Fibroblast of lung (primary cell): ENCODE measurements around the gene RGS10. TPM values are rescaled to one million over a fixed set of nuclear protein-coding genes. Genes with fewer than 3 reads are reported as not detected.
A peak's percentile ranks its signal among the peaks of the same experiment; 100 is the strongest.
"Not testable (repeated sequence)": the region's sequence is repeated elsewhere in the genome, so short reads cannot be mapped to it uniquely, and the experiment has no call there.

Experiments used
- DNase-seq, 2 donors: peaks; one replicate each; pipeline versions ENCODE4 v3.0.0 to v3.0.0-alpha.2; 2010; ENCODE audit warnings: low read depth in 2 of 2
- H2AFZ ChIP-seq: 2 replicates; pipeline ENCODE4 v1.5.1; 2012; ENCODE audit warnings: low read length, control low read depth, inconsistent platforms
- H3K27ac ChIP-seq: 2 replicates; pipeline ENCODE4 v1.5.1; 2011; ENCODE audit warnings: low read length, control low read depth; ENCODE audit not compliant: insufficient read depth
- H3K27me3 ChIP-seq: 2 replicates; pipeline ENCODE4 v1.5.1; 2011; ENCODE audit warnings: mild to moderate bottlenecking, low read length; ENCODE audit not compliant: control insufficient read depth, insufficient read depth
- H3K36me3 ChIP-seq: 2 replicates; pipeline ENCODE4 v1.5.1; 2011; ENCODE audit warnings: low read length; ENCODE audit not compliant: control insufficient read depth, insufficient read depth
- H3K4me1 ChIP-seq: 2 replicates; pipeline ENCODE4 v1.5.1; 2011; ENCODE audit warnings: low read length; ENCODE audit not compliant: control insufficient read depth, insufficient read depth; ENCODE audit errors: extremely low read depth
- H3K4me2 ChIP-seq: 2 replicates; pipeline ENCODE4 v1.5.1; 2011; ENCODE audit warnings: low read length, control low read depth; ENCODE audit not compliant: insufficient read depth; ENCODE audit errors: extremely low read depth
- H3K4me3 ChIP-seq, 4 experiments: fragments of 200-600 bp in 1 of 4; sonication (generic) in 1 of 4; replicated peaks in 1 of 4; 2 replicates each; pipeline ENCODE4 v1.5.1; 2011 to 2016; ENCODE audit warnings: low read length in 4 of 4, low read depth in 3 of 4, mild to moderate bottlenecking in 3 of 4, control low read depth in 2 of 4, inconsistent platforms in 1 of 4, mixed read lengths in 1 of 4; ENCODE audit not compliant: insufficient read depth in 1 of 4; ENCODE audit errors: control extremely low read depth in 1 of 4
- H3K79me2 ChIP-seq: 2 replicates; pipeline ENCODE4 v1.5.1; 2012; ENCODE audit warnings: mild to moderate bottlenecking, low read length, inconsistent platforms; ENCODE audit not compliant: control insufficient read depth, insufficient read depth
- H3K9ac ChIP-seq: 2 replicates; pipeline ENCODE4 v1.5.1; 2011; ENCODE audit warnings: mild to moderate bottlenecking, low read length, control low read depth; ENCODE audit not compliant: insufficient read depth
- H3K9me3 ChIP-seq: 2 replicates; pipeline ENCODE4 v1.5.1; 2012; ENCODE audit warnings: low read depth, low read length; ENCODE audit not compliant: control insufficient read depth, insufficient read depth
- H4K20me1 ChIP-seq: 2 replicates; pipeline ENCODE4 v1.5.1; 2011; ENCODE audit warnings: low read length; ENCODE audit not compliant: control insufficient read depth, insufficient read depth; ENCODE audit errors: extremely low read depth
- EZH2 ChIP-seq: IDR thresholded peaks from 2 replicates; pipeline ENCODE4 v1.5.1; 2012; ENCODE audit warnings: low read length, control low read depth, mild to moderate bottlenecking; ENCODE audit errors: missing control alignments
- polyA plus RNA-seq, 2 donors: library from polyadenylated mRNA; depleted of rRNA in 1 of 2; stranded (reverse) in 1 of 2; unstranded in 1 of 2; fragments of >200 nt; gene quantifications; 2 replicates each; pipeline ENCODE4 v1.2.1, GENCODE V29; 2011 to 2012; ENCODE audit warnings: missing spikeins in 1 of 2
- total RNA-seq: library from RNA; depleted of rRNA; stranded (reverse); fragments of >200 nt; gene quantifications from 2 replicates; pipeline ENCODE4 v1.2.1, GENCODE V29; 2014
- TF ChIP-seq, protein P1 (sequence below), 2 donors: IDR thresholded peaks in 1 of 2; conservative IDR thresholded peaks in 1 of 2; 1 replicate in 1 of 2; 2 replicates in 1 of 2; pipeline ENCODE4 v1.5.1; 2011 to 2012; ENCODE audit warnings: low read length in 2 of 2, control low read depth in 1 of 2, inconsistent platforms in 1 of 2, low read depth in 1 of 2, mild to moderate bottlenecking in 1 of 2

RGS10 gene
- total and polyA plus RNA-seq, 2 donors (not counting 1 experiment from before 2014, with no cell fraction given) = 50.9 to 103 TPM

DNA sequence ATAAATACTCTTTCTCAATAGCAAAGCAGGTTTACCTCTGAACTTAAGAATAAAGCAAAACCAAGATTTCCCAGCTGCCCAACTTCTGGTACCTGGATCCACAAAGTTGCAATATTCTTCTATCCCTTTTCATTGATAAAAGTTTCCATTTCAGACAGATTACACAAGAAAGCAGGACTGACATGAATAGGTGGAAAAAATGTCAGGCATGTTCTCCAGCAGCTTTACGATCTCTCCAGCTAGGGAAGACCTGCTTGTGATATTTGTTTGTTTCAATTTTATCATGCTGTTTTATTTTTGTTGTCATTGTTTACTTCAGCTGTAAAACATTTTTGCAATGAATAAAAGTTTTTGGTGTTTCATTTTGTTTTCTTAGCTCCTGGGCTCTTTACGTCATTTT, 9.0 kb downstream of the RGS10 start:
- TF ChIP-seq, protein P1, sequence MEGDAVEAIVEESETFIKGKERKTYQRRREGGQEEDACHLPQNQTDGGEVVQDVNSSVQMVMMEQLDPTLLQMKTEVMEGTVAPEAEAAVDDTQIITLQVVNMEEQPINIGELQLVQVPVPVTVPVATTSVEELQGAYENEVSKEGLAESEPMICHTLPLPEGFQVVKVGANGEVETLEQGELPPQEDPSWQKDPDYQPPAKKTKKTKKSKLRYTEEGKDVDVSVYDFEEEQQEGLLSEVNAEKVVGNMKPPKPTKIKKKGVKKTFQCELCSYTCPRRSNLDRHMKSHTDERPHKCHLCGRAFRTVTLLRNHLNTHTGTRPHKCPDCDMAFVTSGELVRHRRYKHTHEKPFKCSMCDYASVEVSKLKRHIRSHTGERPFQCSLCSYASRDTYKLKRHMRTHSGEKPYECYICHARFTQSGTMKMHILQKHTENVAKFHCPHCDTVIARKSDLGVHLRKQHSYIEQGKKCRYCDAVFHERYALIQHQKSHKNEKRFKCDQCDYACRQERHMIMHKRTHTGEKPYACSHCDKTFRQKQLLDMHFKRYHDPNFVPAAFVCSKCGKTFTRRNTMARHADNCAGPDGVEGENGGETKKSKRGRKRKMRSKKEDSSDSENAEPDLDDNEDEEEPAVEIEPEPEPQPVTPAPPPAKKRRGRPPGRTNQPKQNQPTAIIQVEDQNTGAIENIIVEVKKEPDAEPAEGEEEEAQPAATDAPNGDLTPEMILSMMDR (conservative IDR thresholded peaks at IDR 0.05 in 1 of 2, IDR thresholded peaks at IDR 0.05 in 1 of 2; ENCODE audit: low read depth in 1 of 2, low read length in 2 of 2) = no peak
- no peak for TF ChIP-seq EZH2
- DNase-seq = no peak

DNA sequence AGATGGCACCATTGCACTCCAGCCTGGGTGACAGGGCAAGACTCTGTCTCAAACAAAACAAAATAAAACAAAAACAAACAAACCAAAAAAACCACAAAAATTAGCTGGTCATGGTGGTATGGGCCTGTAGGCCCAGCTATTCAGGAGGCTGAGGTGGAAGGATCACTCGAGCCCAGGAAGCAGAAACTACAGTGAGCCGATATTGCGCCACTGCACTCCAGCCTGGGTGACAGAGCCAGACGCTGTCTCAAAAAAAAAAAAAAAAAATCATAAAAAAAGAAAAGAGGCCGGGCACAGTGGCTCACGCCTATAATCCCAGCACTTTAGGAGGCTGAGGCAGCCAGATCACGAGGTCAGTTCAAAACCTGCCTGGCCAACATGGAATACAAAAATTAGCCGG, 9.7 kb downstream of the RGS10 start:
- not testable (repeated sequence) for H3K9ac ChIP-seq, H4K20me1 ChIP-seq, H3K36me3 ChIP-seq, H3K9me3 ChIP-seq, H3K27ac ChIP-seq, DNase-seq, H2AFZ ChIP-seq, H3K4me2 ChIP-seq, H3K4me3 ChIP-seq, H3K27me3 ChIP-seq, H3K4me1 ChIP-seq
- peaks cover 20% of the 10 kb centered on the region for H3K79me2 ChIP-seq

More for the DNA sequence above, 9.0 kb downstream of the RGS10 start:
- no peak overlapping the region for H2AFZ ChIP-seq
- no peak overlapping the region for H3K27ac ChIP-seq
- H3K27me3 ChIP-seq = no peaks in the 10 kb centered on the region
- peaks cover 25% of the 10 kb centered on the region for H3K79me2 ChIP-seq
- no peak overlapping the region for H3K4me3 ChIP-seq
- H3K4me2 ChIP-seq = no peak overlapping the region
- no peaks in the 10 kb centered on the region for H3K9me3 ChIP-seq
- no peaks in the 10 kb centered on the region for H3K36me3 ChIP-seq
- H4K20me1 ChIP-seq = no peaks in the 10 kb centered on the region
- H3K9ac ChIP-seq = no peak overlapping the region
- peaks cover 8% of the 10 kb centered on the region for H3K4me1 ChIP-seq

DNA sequence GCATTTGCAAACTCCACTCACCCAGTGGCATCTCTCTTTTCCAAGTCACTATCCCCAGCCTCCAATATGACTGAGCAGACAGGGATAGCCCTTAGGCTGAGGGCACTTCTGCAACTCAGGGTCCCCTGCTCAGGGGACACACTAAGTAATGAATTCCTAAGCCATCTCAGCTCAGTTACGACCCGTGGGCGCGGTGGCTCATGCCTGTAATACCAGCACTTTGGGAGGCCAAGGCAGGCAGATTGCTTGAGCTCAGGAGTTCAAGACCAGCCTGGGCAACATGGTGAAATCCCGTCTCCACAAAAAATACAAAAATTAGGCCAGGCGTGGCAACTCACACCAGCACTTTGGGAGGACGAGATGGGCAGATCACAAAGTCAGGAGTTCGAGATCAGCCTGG, 10.3 kb downstream of the RGS10 start:
- H4K20me1 ChIP-seq, DNase-seq: not testable (repeated sequence)
- H3K79me2 ChIP-seq = peaks cover 23% of the 10 kb centered on the region

DNA sequence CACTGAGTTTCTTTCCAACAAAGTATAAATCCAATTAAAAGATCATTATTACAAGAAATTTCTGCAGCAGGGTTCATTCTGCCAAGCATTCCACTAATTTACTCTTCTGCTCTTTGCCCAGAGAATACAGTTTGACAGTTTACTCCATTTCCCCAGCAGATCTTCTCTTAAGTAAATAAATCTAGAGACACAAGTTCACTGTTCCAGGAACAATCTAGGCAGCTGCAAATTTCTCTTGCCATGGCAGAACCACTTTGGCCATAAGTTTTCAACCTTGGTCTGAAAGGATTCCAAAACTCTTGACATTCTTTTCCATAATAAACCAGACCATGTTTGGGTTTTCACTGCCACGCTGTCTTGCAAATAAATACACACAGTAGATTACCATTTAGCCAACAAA, 11.5 kb downstream of the RGS10 start:
- no peaks in the 10 kb centered on the region for H3K36me3 ChIP-seq
- peaks cover 21% of the 10 kb centered on the region for H3K79me2 ChIP-seq
- H4K20me1 ChIP-seq = no peaks in the 10 kb centered on the region
- H2AFZ ChIP-seq = no peak overlapping the region
- TF ChIP-seq EZH2 = no peak
- TF ChIP-seq, protein P1 (conservative IDR thresholded peaks at IDR 0.05 in 1 of 2, IDR thresholded peaks at IDR 0.05 in 1 of 2; ENCODE audit: low read depth in 1 of 2, low read length in 2 of 2) = no peak
- peak; percentile 59 to 85 for DNase-seq
- H3K9ac ChIP-seq = no peak overlapping the region
- no peak overlapping the region for H3K4me3 ChIP-seq
- H3K4me1 ChIP-seq = peaks cover 7% of the 10 kb centered on the region
- H3K27me3 ChIP-seq = no peaks in the 10 kb centered on the region
- no peak overlapping the region for H3K4me2 ChIP-seq
- no peaks in the 10 kb centered on the region for H3K9me3 ChIP-seq
- no peak overlapping the region for H3K27ac ChIP-seq

More for the DNA sequence above, 10.3 kb downstream of the RGS10 start:
- not testable (repeated sequence) for H3K4me1 ChIP-seq, H2AFZ ChIP-seq, H3K4me2 ChIP-seq, H3K9me3 ChIP-seq, H3K27me3 ChIP-seq, H3K9ac ChIP-seq, H3K27ac ChIP-seq, H3K4me3 ChIP-seq, H3K36me3 ChIP-seq

DNA sequence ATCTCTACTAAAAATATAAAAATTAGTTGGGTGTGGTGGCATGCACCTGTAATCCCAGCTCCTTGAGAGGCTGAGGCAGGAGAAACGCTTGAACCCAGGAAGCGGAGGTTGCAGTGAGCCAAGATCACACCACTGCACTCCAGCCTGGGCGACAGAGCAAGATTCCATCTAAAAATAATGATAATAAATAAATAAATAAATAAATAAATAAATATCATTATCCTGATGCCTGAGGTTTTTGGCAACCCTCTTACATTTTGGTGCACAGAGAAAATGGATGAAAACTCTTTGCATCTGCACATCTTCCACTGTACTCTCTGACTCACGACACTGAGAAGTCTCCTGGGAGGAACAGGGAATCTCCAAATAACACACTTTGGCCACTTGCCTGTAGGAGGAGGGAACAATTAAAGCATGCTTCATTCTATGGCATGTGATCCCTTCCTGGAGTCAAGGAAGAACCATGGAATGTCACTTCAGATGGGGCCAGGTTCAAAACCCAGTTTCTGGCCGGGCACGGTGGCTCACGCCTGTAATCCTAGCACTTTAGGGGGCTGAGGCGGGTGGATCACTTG, 13.8 kb downstream of the RGS10 start:
- H3K4me2 ChIP-seq, H3K27ac ChIP-seq, H3K4me1 ChIP-seq, H4K20me1 ChIP-seq, H2AFZ ChIP-seq, H3K36me3 ChIP-seq, H3K4me3 ChIP-seq, H3K27me3 ChIP-seq, H3K9ac ChIP-seq, H3K9me3 ChIP-seq: not testable (repeated sequence)
- H3K79me2 ChIP-seq = peaks cover 16% of the 10 kb centered on the region
- DNase-seq = peak; percentile 73 to 83
